Gastrocnemius medialis (tissue), 4 donors: ENCODE measurements around the gene ADGRD2.

Experiments used
- CTCF ChIP-seq, 5 experiments: fragments of 450-650 bp in 3 of 5; fragments of 200-600 bp in 2 of 5; sonication (generic) in 2 of 5; IDR thresholded peaks in 4 of 5; conservative IDR thresholded peaks in 1 of 5; 1 replicate in 4 of 5; 2 replicates in 1 of 5; pipeline ENCODE4 v1.5.1; 2016 to 2019; ENCODE audit warnings: antibody characterized with exemption in 5 of 5, mild to moderate bottlenecking in 3 of 5, moderate library complexity in 3 of 5
- POLR2A ChIP-seq, 2 donors: fragments of 450-650 bp; IDR thresholded peaks; one replicate each; pipeline ENCODE4 v1.6.1; 2017; ENCODE audit warnings: antibody characterized with exemption in 2 of 2, mild to moderate bottlenecking in 2 of 2, moderate library complexity in 2 of 2

- TF ChIP-seq CTCF (IDR thresholded peaks at IDR 0.05 in 4 of 5, conservative IDR thresholded peaks at IDR 0.05 in 1 of 5) (no peak), POLR2A (IDR thresholded peaks at IDR 0.05) (no peak)
Observed at GRCh38 chr9:124510650-124511425, 60.6 kb downstream of the ADGRD2 start.
